Endothelial cell of umbilical vein (primary cell): ENCODE data around the gene DST. TPM values are rescaled to one million over a fixed set of nuclear protein-coding genes. Genes with fewer than 3 reads are reported as not detected.

Experiments used
- BruUV-seq: library from RNA; stranded (reverse); fragments of 400-500 nt; replicated peaks from 2 replicates; lab custom pipeline; 2021; lab: Mats Ljungman, UMichigan
- CTCF ChIA-PET: fragments of 300-600, 350-600 bp; sonication (Branson Sonifier 250); formaldehyde crosslinking; loops from one replicate; lab custom pipeline; 2021; ENCODE audit warnings: antibody characterized with exemption, inconsistent platforms; lab: Charles Lee
- POLR2A ChIA-PET: fragments of 300-600, 350-600 bp; sonication (Branson Sonifier 250); formaldehyde crosslinking; loops from one replicate; lab custom pipeline; 2021; ENCODE audit warnings: antibody characterized with exemption, inconsistent platforms; lab: Charles Lee
- DNase-seq: peaks from one replicate; pipeline ENCODE4 v3.0.0-alpha.2; 2011; ENCODE audit warnings: low read depth, low spot score
- FAIRE-seq: peaks from 2 replicates; lab custom pipeline; 2011; peaks lifted over from hg19 to GRCh38; lab: Jason Lieb, UNC
- H2AFZ ChIP-seq: 2 replicates; pipeline ENCODE4 v1.6.0; 2012; ENCODE audit warnings: low read depth, low read length, control low read depth, inconsistent platforms
- H3K27ac ChIP-seq: 2 replicates; pipeline ENCODE4 v1.5.1; 2011; ENCODE audit warnings: low read depth, mild to moderate bottlenecking, control low read depth, low read length, moderate library complexity; ENCODE audit not compliant: insufficient read depth
- H3K27me3 ChIP-seq, 2 experiments: 2 replicates each; pipeline versions ENCODE4 v1.6.0 to v1.6.1; 2011; ENCODE audit warnings: low read length in 2 of 2, mixed read lengths in 1 of 2; ENCODE audit not compliant: control insufficient read depth in 2 of 2, insufficient read depth in 2 of 2
- H3K36me3 ChIP-seq, 2 experiments: 2 replicates in 1 of 2; 3 replicates in 1 of 2; pipeline ENCODE4 v1.5.1; 2011; ENCODE audit warnings: low read length in 2 of 2, mild to moderate bottlenecking in 1 of 2, moderate library complexity in 1 of 2; ENCODE audit not compliant: control insufficient read depth in 2 of 2, insufficient read depth in 2 of 2; ENCODE audit errors: extremely low read depth in 1 of 2
- H3K4me1 ChIP-seq: 3 replicates; pipeline ENCODE4 v1.5.1; 2011; ENCODE audit warnings: mild to moderate bottlenecking, low read length; ENCODE audit not compliant: control insufficient read depth, insufficient read depth; ENCODE audit errors: extremely low read depth
- H3K4me2 ChIP-seq: 2 replicates; pipeline ENCODE4 v1.6.1; 2011; ENCODE audit warnings: low read length, control low read depth, mixed read lengths; ENCODE audit not compliant: insufficient read depth
- H3K4me3 ChIP-seq, 3 experiments: fragments of 200-600 bp in 1 of 3; sonication (generic), shearing (Covaris generic) in 1 of 3; replicated peaks in 1 of 3; 2 replicates each; pipeline ENCODE4 v1.5.1; 2011 to 2016; ENCODE audit warnings: control low read depth in 3 of 3, low read length in 3 of 3, mild to moderate bottlenecking in 2 of 3, inconsistent platforms in 1 of 3, low read depth in 1 of 3, moderate library complexity in 1 of 3; ENCODE audit not compliant: insufficient read depth in 1 of 3
- H3K79me2 ChIP-seq: 2 replicates; pipeline ENCODE4 v1.6.0; 2012; ENCODE audit warnings: low read length, inconsistent platforms; ENCODE audit not compliant: control insufficient read depth, insufficient read depth
- H3K9ac ChIP-seq: replicated peaks from 2 replicates; pipeline ENCODE3; 2011; ENCODE audit warnings: low read length, control low read depth; ENCODE audit not compliant: insufficient read depth; ENCODE audit errors: extremely low read depth
- H3K9me1 ChIP-seq: replicated peaks from 3 replicates; pipeline ENCODE4 v1.6.0; 2011; ENCODE audit warnings: mild to moderate bottlenecking, low read length; ENCODE audit not compliant: control insufficient read depth, insufficient read depth; ENCODE audit errors: extremely low read depth
- H3K9me3 ChIP-seq: replicated peaks from 2 replicates; pipeline ENCODE4 v1.5.1; 2012; ENCODE audit warnings: low read length, inconsistent platforms; ENCODE audit not compliant: control insufficient read depth, insufficient read depth
- H4K20me1 ChIP-seq: replicated peaks from 2 replicates; pipeline ENCODE3; 2011; ENCODE audit warnings: mild to moderate bottlenecking, low read length; ENCODE audit not compliant: control insufficient read depth, insufficient read depth; ENCODE audit errors: extremely low read depth
- EZH2 ChIP-seq: IDR thresholded peaks from 2 replicates; pipeline ENCODE4 v1.6.1; 2012; ENCODE audit warnings: borderline replicate concordance, low read depth, mild to moderate bottlenecking, moderate library complexity, low read length, inconsistent platforms; ENCODE audit not compliant: severe bottlenecking
- FOS ChIP-seq: IDR thresholded peaks from 2 replicates; pipeline ENCODE4 v1.6.1; 2011; ENCODE audit warnings: mild to moderate bottlenecking, low read length, moderate library complexity, borderline replicate concordance; ENCODE audit not compliant: insufficient read depth
- GATA2 ChIP-seq: IDR thresholded peaks from 2 replicates; pipeline ENCODE4 v1.7.0; 2011; ENCODE audit warnings: low read depth, mild to moderate bottlenecking, moderate library complexity, mixed read lengths, low read length; ENCODE audit not compliant: insufficient read length, insufficient read depth
- JUN ChIP-seq: IDR thresholded peaks from 2 replicates; pipeline ENCODE4 v1.6.1; 2011; ENCODE audit warnings: borderline replicate concordance, low read depth; ENCODE audit not compliant: insufficient read length, insufficient read depth
- MAX ChIP-seq: IDR thresholded peaks from 2 replicates; pipeline ENCODE4 v1.6.1; 2011; ENCODE audit not compliant: insufficient read depth, insufficient read length
- MYC ChIP-seq: IDR thresholded peaks from one replicate; pipeline ENCODE4 v1.6.1; 2011; ENCODE audit warnings: mild to moderate bottlenecking, low read depth, low read length
- POLR2A ChIP-seq: IDR thresholded peaks from 2 replicates; pipeline ENCODE4 v1.6.1; 2012; ENCODE audit warnings: low read depth, mild to moderate bottlenecking, control low read depth, low read length
- POLR2AphosphoS5 ChIP-seq: IDR thresholded peaks from 2 replicates; pipeline ENCODE4 v1.6.1; 2012; ENCODE audit warnings: low read depth, mild to moderate bottlenecking, control low read depth, low read length, moderate library complexity; ENCODE audit not compliant: insufficient read depth
- dilution Hi-C: fragments of 300-500 bp; cut with MboI; formaldehyde crosslinking; loops from one replicate; pipeline ENCODE4 v1.15.0; 2019; ENCODE audit warnings: low sequenced_read_pairs; ENCODE audit not compliant: extremely low pct_ligation_motif_present
- intact Hi-C: fragments of 100-400 bp; cut with micrococcal nuclease; formaldehyde crosslinking; loops from one replicate; pipeline ENCODE4 v1.10.0; 2022
- polyA plus RNA-seq, 4 experiments: library from polyadenylated mRNA; depleted of rRNA in 3 of 4; stranded (reverse) in 3 of 4; unstranded in 1 of 4; fragments of >200 nt; gene quantifications; 2 replicates each; pipeline versions ENCODE4 v1.2.1 to v1.2.3, GENCODE V29; 2011 to 2012; ENCODE audit warnings: missing spikeins in 1 of 4
- total RNA-seq: library from RNA; stranded (reverse); gene quantifications from 2 replicates; pipeline ENCODE4 v1.2.3, GENCODE V29; 2021
- TF ChIP-seq, protein P1 (sequence below), 2 donors: IDR thresholded peaks; 1 replicate in 1 of 2; 2 replicates in 1 of 2; pipeline ENCODE4 v1.5.1; 2011; ENCODE audit warnings: low read length in 2 of 2, mild to moderate bottlenecking in 2 of 2, moderate library complexity in 2 of 2, control low read depth in 1 of 2, inconsistent platforms in 1 of 2, low read depth in 1 of 2; ENCODE audit not compliant: insufficient read depth in 1 of 2; ENCODE audit errors: extremely low read depth in 1 of 2

DST gene
- total and polyA plus RNA-seq, 2 donors (not counting 3 experiments of a cell fraction or from before 2014, with no cell fraction given): 62.3 to 253 TPM

DNA sequence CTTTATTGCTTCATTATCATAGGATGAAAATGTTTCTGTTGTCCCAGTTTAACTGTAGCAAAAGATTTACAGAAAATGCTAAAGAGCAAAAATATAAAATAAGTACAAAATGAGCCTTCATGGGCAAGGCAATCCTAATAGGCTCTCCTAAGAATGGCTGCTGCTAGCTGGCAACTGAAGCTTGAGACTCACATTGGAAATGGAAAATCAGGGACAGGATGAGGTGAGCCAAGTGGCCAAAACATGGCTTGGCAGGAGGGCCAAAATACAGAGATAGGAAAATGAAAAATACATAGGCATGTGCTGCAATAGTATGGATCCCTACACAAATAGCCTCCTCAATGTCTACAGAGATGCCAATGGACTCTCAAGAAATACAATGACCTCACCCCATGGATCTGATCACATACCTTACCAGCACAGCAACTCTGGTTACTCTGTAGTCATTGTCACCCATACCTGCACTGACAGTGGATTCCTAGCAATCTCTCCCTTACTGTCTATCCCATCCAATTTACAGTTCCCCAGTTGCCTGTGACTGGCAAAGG, 105.4 kb downstream of the DST start:
- TF ChIP-seq EZH2: no peak
- TF ChIP-seq MYC: no peak
- TF ChIP-seq, protein P1, sequence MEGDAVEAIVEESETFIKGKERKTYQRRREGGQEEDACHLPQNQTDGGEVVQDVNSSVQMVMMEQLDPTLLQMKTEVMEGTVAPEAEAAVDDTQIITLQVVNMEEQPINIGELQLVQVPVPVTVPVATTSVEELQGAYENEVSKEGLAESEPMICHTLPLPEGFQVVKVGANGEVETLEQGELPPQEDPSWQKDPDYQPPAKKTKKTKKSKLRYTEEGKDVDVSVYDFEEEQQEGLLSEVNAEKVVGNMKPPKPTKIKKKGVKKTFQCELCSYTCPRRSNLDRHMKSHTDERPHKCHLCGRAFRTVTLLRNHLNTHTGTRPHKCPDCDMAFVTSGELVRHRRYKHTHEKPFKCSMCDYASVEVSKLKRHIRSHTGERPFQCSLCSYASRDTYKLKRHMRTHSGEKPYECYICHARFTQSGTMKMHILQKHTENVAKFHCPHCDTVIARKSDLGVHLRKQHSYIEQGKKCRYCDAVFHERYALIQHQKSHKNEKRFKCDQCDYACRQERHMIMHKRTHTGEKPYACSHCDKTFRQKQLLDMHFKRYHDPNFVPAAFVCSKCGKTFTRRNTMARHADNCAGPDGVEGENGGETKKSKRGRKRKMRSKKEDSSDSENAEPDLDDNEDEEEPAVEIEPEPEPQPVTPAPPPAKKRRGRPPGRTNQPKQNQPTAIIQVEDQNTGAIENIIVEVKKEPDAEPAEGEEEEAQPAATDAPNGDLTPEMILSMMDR (IDR thresholded peaks at IDR 0.05; ENCODE audit: extremely low read depth in 1 of 2, insufficient read depth in 1 of 2, low read depth in 1 of 2, low read length in 2 of 2): no peak
- TF ChIP-seq POLR2A: no peak
- no peak for TF ChIP-seq POLR2AphosphoS5
- no peak for TF ChIP-seq FOS
- TF ChIP-seq JUN: no peak
- no peak for TF ChIP-seq GATA2
- no peak for TF ChIP-seq MAX
- Histone ChIP-seq H3K9ac (no peak overlapping the region), H3K79me2 (peaks cover 37% of the 10 kb centered on the region), H3K27me3 (no peaks in the 10 kb centered on the region), H3K4me3 (no peak overlapping the region), H3K36me3 (peaks cover 3% of the 10 kb centered on the region in 2 experiments), H2AFZ (no peak overlapping the region), H3K4me1 (peaks cover 40% of the 10 kb centered on the region), H3K9me3 (no peaks in the 10 kb centered on the region), H3K27ac (no peak overlapping the region), H4K20me1 (no peaks in the 10 kb centered on the region), H3K9me1 (no peaks in the 10 kb centered on the region), H3K4me2 (no peak overlapping the region)
- FAIRE-seq: peak; percentile 18
- intact Hi-C loops (no loop called here), dilution Hi-C loops (no loop called here)
- ChIA-PET POLR2A (no interaction called here), CTCF (no interaction called here)
- BruUV-seq: no TSS peak
- no peak for DNase-seq
